HepG2 (cell line): ENCODE data around the gene CHL1. TPM values are rescaled to one million over a fixed set of nuclear protein-coding genes. Genes with fewer than 3 reads are reported as not detected.

Experiments used
- ATF4 ChIP-seq, 2 experiments: fragments of 450-650 bp in 1 of 2; sonication (generic) in 1 of 2; formaldehyde crosslinking; IDR thresholded peaks; 2 replicates each; pipeline versions ENCODE4 v1.5.0 to v1.8.0; 2020 to 2022; ENCODE audit warnings: mild to moderate bottlenecking in 1 of 2, missing genetic modification reagents in 1 of 2
- BHLHE40 ChIP-seq: IDR thresholded peaks from 2 replicates; pipeline ENCODE4 v1.6.1; 2011; ENCODE audit warnings: low read length, improper control_type of control experiment
- GATAD2A ChIP-seq: IDR thresholded peaks from 2 replicates; pipeline ENCODE4 v1.6.1; 2016
- HDAC1 ChIP-seq: sonication (generic); formaldehyde crosslinking; IDR thresholded peaks from 2 replicates; pipeline ENCODE4 v1.5.1; 2020; ENCODE audit warnings: mild to moderate bottlenecking, missing genetic modification reagents
- IRF2 ChIP-seq: IDR thresholded peaks from 2 replicates; pipeline ENCODE4 v1.6.1; 2018; ENCODE audit warnings: missing genetic modification reagents, missing compliant biosample characterization
- JUND ChIP-seq: sonication (generic); formaldehyde crosslinking; IDR thresholded peaks from 2 replicates; pipeline ENCODE4 v1.8.0; 2022; ENCODE audit warnings: mild to moderate bottlenecking, missing genetic modification reagents
- KDM6A ChIP-seq: IDR thresholded peaks from 2 replicates; pipeline ENCODE4 v1.6.1; 2016; ENCODE audit warnings: low read depth
- NR2C2 ChIP-seq: sonication (generic); formaldehyde crosslinking; IDR thresholded peaks from 2 replicates; pipeline ENCODE4 v1.4.0; 2020; ENCODE audit warnings: missing genetic modification reagents, mild to moderate bottlenecking, moderate library complexity, borderline replicate concordance
- RNF219 ChIP-seq: sonication (generic); formaldehyde crosslinking; IDR thresholded peaks from 2 replicates; pipeline ENCODE4 v1.5.0; 2020; ENCODE audit warnings: mild to moderate bottlenecking, missing genetic modification reagents
- SNAPC2 ChIP-seq: sonication (generic); formaldehyde crosslinking; IDR thresholded peaks from 2 replicates; pipeline ENCODE4 v1.8.1; 2022; ENCODE audit warnings: mild to moderate bottlenecking, missing genetic modification reagents
- TGIF2 ChIP-seq: IDR thresholded peaks from 2 replicates; pipeline ENCODE4 v1.6.1; 2016; ENCODE audit warnings: control low read depth, missing compliant biosample characterization
- ZBTB25 ChIP-seq: IDR thresholded peaks from 2 replicates; pipeline ENCODE4 v1.6.1; 2018; ENCODE audit warnings: missing genetic modification reagents
- ZNF12 ChIP-seq: sonication (generic); formaldehyde crosslinking; IDR thresholded peaks from 2 replicates; pipeline ENCODE4 v1.5.0; 2020; ENCODE audit warnings: missing genetic modification reagents
- ZNF256 ChIP-seq: sonication (generic); formaldehyde crosslinking; conservative IDR thresholded peaks from 2 replicates; pipeline ENCODE4 v1.4.0; 2020; ENCODE audit warnings: missing genetic modification reagents
- ZNF264 ChIP-seq: sonication (generic); formaldehyde crosslinking; IDR thresholded peaks from 2 replicates; pipeline ENCODE4 v1.4.0; 2020; ENCODE audit warnings: missing genetic modification reagents
- ZNF280D ChIP-seq: sonication (generic); formaldehyde crosslinking; IDR thresholded peaks from 2 replicates; pipeline ENCODE4 v1.5.1; 2020; ENCODE audit warnings: mild to moderate bottlenecking, missing genetic modification reagents
- ZNF33A ChIP-seq: sonication (generic); formaldehyde crosslinking; IDR thresholded peaks from 2 replicates; pipeline ENCODE4 v1.5.1; 2020; ENCODE audit warnings: missing genetic modification reagents, mild to moderate bottlenecking, moderate library complexity, borderline replicate concordance
- ZNF503 ChIP-seq: sonication (generic); formaldehyde crosslinking; IDR thresholded peaks from 2 replicates; pipeline ENCODE4 v1.4.0; 2020; ENCODE audit warnings: missing genetic modification reagents
- ZNF670 ChIP-seq: sonication (generic); formaldehyde crosslinking; IDR thresholded peaks from 2 replicates; pipeline ENCODE4 v1.8.0; 2022; ENCODE audit warnings: mild to moderate bottlenecking, missing genetic modification reagents, borderline replicate concordance
- ZSCAN29 ChIP-seq: sonication (generic); formaldehyde crosslinking; conservative IDR thresholded peaks from 2 replicates; pipeline ENCODE4 v1.4.0; 2020; ENCODE audit warnings: mild to moderate bottlenecking, missing genetic modification reagents
- polyA plus RNA-seq, 8 experiments: library from polyadenylated mRNA; depleted of rRNA in 3 of 8; stranded (reverse) in 7 of 8; unstranded in 1 of 8; fragments of >200 nt; fragmentation: Illumina TruSeq in 4 of 8; extraction: Trizol in 4 of 8; gene quantifications; 2 replicates each; pipeline versions ENCODE4 v1.2.1 to v1.2.3, GENCODE V29; 2011 to 2016; ENCODE audit warnings: low read depth in 4 of 8, missing spikeins in 1 of 8, mixed read lengths in 1 of 8; ENCODE audit not compliant: insufficient read depth in 1 of 8
- total RNA-seq, 5 experiments: library from RNA; depleted of rRNA; stranded (reverse); fragments of >200 nt; fragmentation: Illumina TruSeq; extraction: Trizol; gene quantifications; 2 replicates each; pipeline ENCODE4 v1.2.3, GENCODE V29; 2016; ENCODE audit warnings: low read depth in 1 of 5

CHL1 gene
- total and polyA plus RNA-seq, 2 of the 13 experiments (the other 11 are each of a cell fraction or from before 2014, with no cell fraction given) = not detected

- TF ChIP-seq RNF219 (CRISPR knock-in tag) = no peak
- peak; percentile 52; the same call in 1 of the 2 replicates for TF ChIP-seq ZNF280D (CRISPR knock-in tag)
- TF ChIP-seq KDM6A = peak; percentile 74
- peak; percentile 95 for TF ChIP-seq ZNF503 (CRISPR knock-in tag)
- TF ChIP-seq ZBTB25 = peak; percentile 54; the same call in 1 of the 2 replicates
- peak; percentile 20; the same call in 1 of the 2 replicates for TF ChIP-seq BHLHE40
- TF ChIP-seq IRF2 = peak; percentile 80; the same call in 1 of the 2 replicates
- peak; percentile 76 for TF ChIP-seq ZNF670 (CRISPR knock-in tag)
- peak in 1 of 2 experiments; percentile 75; a peak in 2 of 4 replicates for TF ChIP-seq ATF4 (CRISPR knock-in tag; IDR thresholded peaks at IDR 0.05)
- peak; percentile 91 for TF ChIP-seq ZNF12 (CRISPR knock-in tag)
- TF ChIP-seq ZNF256 (CRISPR knock-in tag) = no peak
- TF ChIP-seq ZNF33A = 0 out of 2 replicates have a peak, but pooled peaks have one; percentile 24
- peak; percentile 36; the same call in 1 of the 2 replicates for TF ChIP-seq NR2C2 (CRISPR knock-in tag)
- TF ChIP-seq JUND (CRISPR knock-in tag) = peak; percentile 52; the same call in 1 of the 2 replicates
- peak; percentile 64 for TF ChIP-seq ZNF264 (CRISPR knock-in tag)
- TF ChIP-seq ZSCAN29 (CRISPR knock-in tag) = 0 out of 2 replicates have a peak, but pooled peaks have one; percentile 28
- peak; percentile 86; the same call in 1 of the 2 replicates for TF ChIP-seq SNAPC2 (CRISPR knock-in tag)
- peak; percentile 73 for TF ChIP-seq HDAC1 (CRISPR knock-in tag)
- TF ChIP-seq GATAD2A (CRISPR knock-in tag) = peak; percentile 99
- peak; percentile 73; the same call in 1 of the 2 replicates for TF ChIP-seq TGIF2
Observed at GRCh38 chr3:264394-265156, 68.0 kb downstream of the CHL1 start (continued).
